ENCODE measurements around the gene CNOT2. TPM values are rescaled to one million over a fixed set of nuclear protein-coding genes. Genes with fewer than 3 reads are reported as not detected.
"Not testable (repeated sequence)": the region's sequence is repeated elsewhere in the genome, so short reads cannot be mapped to it uniquely, and the experiment has no call there.

The CNOT2 gene
- polyA plus RNA-seq, 4 donors = 108 to 138 (median 133) TPM

- DNase-seq (ENCODE audit: low read depth in 4 of 4, low spot score in 3 of 4) = no peak
These were observed 116.4 kb downstream of the CNOT2 start for GRCh38 chr12:70359458-70360197.

GRCh38 chr12:70360218-70360617, 117.0 kb downstream of the CNOT2 start:
- no peak for DNase-seq (ENCODE audit: low read depth in 4 of 4, low spot score in 3 of 4)

- no peak for DNase-seq (ENCODE audit: low read depth in 4 of 4, low spot score in 3 of 4)
These were observed 121.6 kb downstream of the CNOT2 start for GRCh38 chr12:70364695-70365397.

- DNase-seq (ENCODE audit: low read depth in 4 of 4, low spot score in 3 of 4) = no peak
These were observed 122.1 kb downstream of the CNOT2 start for GRCh38 chr12:70365398-70365647.

- peak in 3 of 4 donors; percentile 50 to 62 (median 56) for DNase-seq (ENCODE audit: low read depth in 4 of 4, low spot score in 3 of 4)
These were observed 122.7 kb downstream of the CNOT2 start, which contains the start of gene KCNMB4 for GRCh38 chr12:70365648-70366518. KCNMB4 (plus strand) TSS chr12:70366290; CDS start chr12:70366735, 445 bp downstream.

- peak in 2 of 4 donors; percentile 27 to 50 for DNase-seq (ENCODE audit: low read depth in 4 of 4, low spot score in 3 of 4)
These were observed 123.5 kb downstream of the CNOT2 start for GRCh38 chr12:70366581-70367257.

GRCh38 chr12:70367258-70368141, 124.3 kb downstream of the CNOT2 start:
- peak in 2 of 4 donors; percentile 32 to 33 for DNase-seq (ENCODE audit: low read depth in 4 of 4, low spot score in 3 of 4)

GRCh38 chr12:70372881-70373280, 129.6 kb downstream of the CNOT2 start:
- DNase-seq (ENCODE audit: low read depth in 4 of 4, low spot score in 3 of 4) = no peak

GRCh38 chr12:70379846-70380245, 136.6 kb downstream of the CNOT2 start:
- DNase-seq (ENCODE audit: low read depth in 4 of 4, low spot score in 3 of 4) = no peak

GRCh38 chr12:70383484-70383883, 140.3 kb downstream of the CNOT2 start:
- DNase-seq (ENCODE audit: low read depth in 4 of 4, low spot score in 3 of 4) = no peak

- no peak for DNase-seq (ENCODE audit: low read depth in 4 of 4, low spot score in 3 of 4)
These were observed 140.7 kb downstream of the CNOT2 start for GRCh38 chr12:70383886-70384285.

GRCh38 chr12:70386771-70387170, 143.5 kb downstream of the CNOT2 start:
- no peak for DNase-seq (ENCODE audit: low read depth in 4 of 4, low spot score in 3 of 4)

GRCh38 chr12:70389678-70390077, 146.4 kb downstream of the CNOT2 start:
- no peak for DNase-seq (ENCODE audit: low read depth in 4 of 4, low spot score in 3 of 4)

- not testable (repeated sequence) for DNase-seq (ENCODE audit: low read depth in 4 of 4, low spot score in 3 of 4)
These were observed 149.4 kb downstream of the CNOT2 start for GRCh38 chr12:70392631-70393030.

GRCh38 chr12:70393787-70394499, 150.7 kb downstream of the CNOT2 start:
- no peak for DNase-seq (ENCODE audit: low read depth in 4 of 4, low spot score in 3 of 4)

- DNase-seq (ENCODE audit: low read depth in 4 of 4, low spot score in 3 of 4) = no peak
These were observed 154.8 kb downstream of the CNOT2 start for GRCh38 chr12:70398002-70398401.

- DNase-seq (ENCODE audit: low read depth in 4 of 4, low spot score in 3 of 4) = no peak
These were observed 155.6 kb downstream of the CNOT2 start for GRCh38 chr12:70398862-70399261.

- DNase-seq (ENCODE audit: low read depth in 4 of 4, low spot score in 3 of 4) = no peak
These were observed 156.1 kb downstream of the CNOT2 start for GRCh38 chr12:70399311-70399710.

- DNase-seq (ENCODE audit: low read depth in 4 of 4, low spot score in 3 of 4) = no peak
These were observed 156.9 kb downstream of the CNOT2 start for GRCh38 chr12:70400124-70400523.

Data from right renal pelvis (tissue), 4 donors.